GM19468 (cell line): ENCODE results near the gene NECAP2.

Experiments used
- ATAC-seq: cut with Tn5 transposase; IDR thresholded peaks from one replicate; pipeline ENCODE4 v1.9.1; 2021; ENCODE audit warnings: mild to moderate bottlenecking, moderate library complexity, moderate number of reproducible peaks; ENCODE audit not compliant: unreplicated experiment; ENCODE audit errors: extremely low read depth

The NECAP2 gene

GRCh38 chr1:16425125-16426025 lies 15.1 kb upstream of the NECAP2 start:
- ATAC-seq = no peak

GRCh38 chr1:16430606-16431005 lies 9.9 kb upstream of the NECAP2 start:
- no peak for ATAC-seq

GRCh38 chr1:16433030-16433429 lies 7.5 kb upstream of the NECAP2 start:
- no peak for ATAC-seq

GRCh38 chr1:16434007-16434406 lies 6.5 kb upstream of the NECAP2 start:
- ATAC-seq = no peak

- no peak for ATAC-seq
These were observed 6.0 kb upstream of the NECAP2 start for GRCh38 chr1:16434501-16434900.

GRCh38 chr1:16436946-16437474 lies 3.5 kb upstream of the NECAP2 start, which contains the start of gene SPATA21:
Gene SPATA21 (minus strand): TSS chr1:16437424. CDS start chr1:16431371, 6,053 bp downstream.
- ATAC-seq = no peak

DNA sequence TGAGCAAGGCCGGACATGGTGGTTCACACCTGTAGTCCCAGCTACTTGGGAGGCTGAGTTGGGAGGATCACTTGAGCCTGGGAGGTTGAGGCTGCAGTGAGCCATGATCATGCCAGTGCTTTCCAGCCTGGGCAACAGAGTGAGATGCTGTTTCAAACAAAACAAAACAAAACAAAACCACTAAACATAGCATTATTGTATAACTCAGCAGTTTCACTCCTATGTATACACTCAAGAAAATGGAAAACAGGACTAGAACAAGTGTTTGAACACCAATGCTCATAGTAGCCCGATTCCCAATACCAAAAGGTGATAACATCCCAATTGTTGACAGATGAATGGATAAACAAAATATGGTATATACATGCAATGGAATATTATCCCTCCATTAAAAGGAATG lies 2.0 kb upstream of the NECAP2 start:
- no peak for ATAC-seq

GRCh38 chr1:16438924-16439323 lies 1.6 kb upstream of the NECAP2 start:
- no peak for ATAC-seq

- ATAC-seq = no peak
These were observed 424 bp upstream of the NECAP2 start for GRCh38 chr1:16440131-16440469.

GRCh38 chr1:16441282-16441665 lies 750 bp downstream of the NECAP2 start:
- ATAC-seq = no peak

- ATAC-seq = no peak
These were observed 1.7 kb downstream of the NECAP2 start for GRCh38 chr1:16442265-16442664.

DNA sequence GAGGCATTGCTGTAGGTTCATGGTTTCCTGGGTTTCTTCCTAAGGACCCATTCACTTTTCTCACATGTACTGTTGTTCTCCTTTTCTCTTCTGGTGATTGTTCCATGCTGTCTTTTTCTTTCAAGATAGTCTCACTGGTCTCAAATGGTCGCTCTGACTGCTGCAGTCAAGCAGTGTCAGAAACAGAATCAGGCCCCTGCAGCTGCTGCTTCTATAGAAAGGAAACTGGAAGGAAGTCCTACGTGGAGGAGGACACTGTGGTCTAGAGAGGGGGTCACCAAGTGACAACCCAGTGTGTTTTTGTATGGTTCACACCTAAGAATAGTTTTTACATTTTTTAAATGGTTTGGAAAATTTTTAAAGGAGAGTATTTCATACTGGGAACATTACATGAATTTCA lies 2.4 kb downstream of the NECAP2 start:
- no peak for ATAC-seq

DNA sequence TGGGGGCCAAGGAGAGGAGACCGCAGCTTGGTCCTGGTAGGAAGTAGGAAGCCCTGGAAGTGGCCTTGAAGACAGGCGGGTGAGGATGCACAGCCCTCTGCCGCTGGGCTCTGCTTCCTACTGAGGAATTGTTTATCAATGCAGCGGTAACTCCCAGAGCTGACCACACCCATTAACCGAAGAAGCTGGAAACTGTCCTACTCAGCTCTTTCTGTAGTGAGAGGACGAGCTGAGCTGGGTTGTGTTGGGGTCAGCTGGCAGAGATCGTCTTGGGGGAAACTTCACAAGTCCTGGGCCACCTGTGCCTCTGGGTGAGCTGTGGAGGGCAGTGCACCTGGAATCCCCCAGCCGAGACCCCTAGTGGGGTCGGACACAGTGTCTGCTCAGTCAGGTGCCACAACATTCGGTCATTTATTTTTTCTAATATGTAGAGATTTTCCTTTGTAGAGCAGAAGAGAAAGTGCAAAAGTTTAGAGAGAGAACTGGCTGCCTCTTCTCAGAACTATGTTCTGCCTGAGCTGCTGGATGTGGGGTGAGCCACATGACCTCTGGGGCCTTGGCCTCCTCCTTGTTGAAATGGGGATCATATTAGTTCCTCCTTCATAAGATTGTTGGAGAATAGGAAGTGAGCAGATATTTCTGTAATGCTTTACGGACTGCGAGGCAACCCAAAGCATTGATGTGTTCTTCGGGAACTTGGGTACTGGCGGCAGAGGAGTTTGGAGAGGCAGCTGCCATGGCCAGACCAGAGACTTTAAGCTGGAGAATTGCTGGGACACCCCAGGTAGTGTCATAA lies 3.6 kb downstream of the NECAP2 start:
- no peak for ATAC-seq

- no peak for ATAC-seq
These were observed 4.5 kb downstream of the NECAP2 start for GRCh38 chr1:16445052-16445451.

DNA sequence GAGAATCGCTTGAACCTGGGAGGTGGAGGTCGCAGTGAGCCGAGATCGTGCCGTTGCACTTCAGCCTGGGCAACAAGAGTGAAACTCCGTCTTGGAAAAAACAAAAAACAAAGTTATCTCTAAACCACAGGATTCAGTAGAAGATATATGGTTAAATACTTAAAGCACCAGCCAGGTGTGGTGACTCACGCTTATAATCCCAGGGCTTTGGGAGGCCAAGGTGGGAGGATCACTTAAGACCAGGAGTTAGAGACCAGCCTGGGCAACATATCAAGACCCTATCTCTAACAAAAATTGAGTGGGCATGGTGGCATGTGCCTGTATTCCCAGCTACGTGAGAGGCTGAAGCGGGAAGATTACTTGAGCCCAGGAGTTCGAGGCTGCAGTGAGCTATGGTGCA lies 5.6 kb downstream of the NECAP2 start:
- ATAC-seq = no peak

GRCh38 chr1:16447641-16448040 lies 7.1 kb downstream of the NECAP2 start:
- no peak for ATAC-seq

GRCh38 chr1:16449065-16449464 lies 8.5 kb downstream of the NECAP2 start:
- no peak for ATAC-seq

DNA sequence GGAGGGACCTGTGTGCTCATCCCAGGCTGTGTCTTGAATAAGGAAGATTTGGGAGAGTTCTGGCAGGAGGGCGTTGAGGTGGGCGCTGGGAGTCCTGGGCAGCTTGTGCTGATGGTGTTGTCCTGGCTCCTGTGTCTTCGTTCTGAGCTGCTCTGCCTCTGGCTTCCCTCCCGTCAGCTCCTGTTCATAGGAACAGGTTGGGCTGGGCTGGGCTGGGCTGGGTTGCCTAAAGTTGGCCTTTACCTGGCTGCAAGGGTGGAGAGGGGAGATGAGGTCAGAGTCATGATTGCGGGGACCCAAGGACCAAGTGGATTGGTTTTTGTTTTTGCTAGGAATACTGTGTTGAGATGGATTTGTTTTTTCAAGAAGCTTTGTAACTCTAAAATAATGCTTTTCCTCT lies 9.1 kb downstream of the NECAP2 start:
- ATAC-seq = no peak

DNA sequence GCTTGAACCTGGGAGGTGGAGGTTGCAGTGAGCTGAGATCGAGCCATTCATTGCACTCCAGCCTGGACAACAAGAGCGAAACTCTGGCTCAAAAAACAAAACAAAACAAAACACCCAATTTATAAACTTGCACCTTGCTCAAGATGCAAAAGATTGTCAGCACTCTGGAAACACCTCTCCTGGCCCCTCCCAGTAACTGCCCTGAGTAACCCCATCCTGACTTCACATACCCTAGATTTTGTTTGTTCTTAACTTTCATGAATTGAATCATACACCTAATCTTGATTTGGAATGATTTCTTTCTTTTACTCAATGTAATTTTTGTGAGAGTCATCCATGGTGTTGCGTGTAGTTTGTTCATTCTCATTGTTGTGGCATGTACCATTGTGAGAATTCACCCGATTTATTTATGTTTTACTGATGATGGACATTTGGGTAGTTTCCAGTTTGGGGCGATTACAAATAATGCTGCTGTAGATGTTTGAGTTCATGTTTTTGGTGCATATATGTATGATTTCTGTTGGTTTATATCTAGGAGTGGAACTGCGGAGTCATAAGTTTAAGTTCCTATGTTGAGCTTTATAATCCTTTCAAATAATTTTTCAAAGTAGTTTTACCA lies 10.4 kb downstream of the NECAP2 start:
- ATAC-seq = no peak

- no peak for ATAC-seq
These were observed 11.5 kb downstream of the NECAP2 start for GRCh38 chr1:16451841-16452528.
